Panc1 (cell line): ENCODE data around the gene ATP5F1E. TPM values are rescaled to one million over a fixed set of nuclear protein-coding genes. Genes with fewer than 3 reads are reported as not detected.
A peak's percentile ranks its signal among the peaks of the same experiment; 100 is the strongest.

ENCODE experiments used
- ATAC-seq: fragments of 200-7000 bp; cut with Tn5 transposase; 2 replicates; pipeline ENCODE4 v1.9.1; 2020; ENCODE audit warnings: mild to moderate bottlenecking, moderate library complexity
- BruUV-seq: library from RNA; stranded (reverse); fragments of 400-500 nt; replicated peaks from 2 replicates; lab custom pipeline; 2021; lab: Mats Ljungman, UMichigan
- CTCF ChIA-PET: fragments of 300-600 bp; sonication (Branson Sonifier 250); formaldehyde crosslinking; loops from one replicate; lab custom pipeline; 2022; ENCODE audit warnings: antibody characterized with exemption; lab: Charles Lee
- POLR2A ChIA-PET: fragments of 300-600 bp; sonication (Branson Sonifier 250); formaldehyde crosslinking; loops from one replicate; lab custom pipeline; 2022; ENCODE audit warnings: antibody characterized with exemption; lab: Charles Lee
- DNase-seq: peaks from one replicate; pipeline ENCODE4 v3.0.0-alpha.2; 2010; ENCODE audit warnings: low read depth, low spot score
- H3K27ac ChIP-seq: 2 replicates; pipeline ENCODE4 v1.5.1; 2011; ENCODE audit warnings: mild to moderate bottlenecking, low read length, inconsistent platforms
- H3K27me3 ChIP-seq: fragments of 200-500 bp; sonication (Bioruptor generic); 2 replicates; pipeline ENCODE4 v1.6.0; 2014; ENCODE audit warnings: low read length, inconsistent platforms; ENCODE audit not compliant: control insufficient read depth, insufficient read depth
- H3K36me3 ChIP-seq: fragments of 200-500 bp; sonication (Bioruptor generic); 2 replicates; pipeline ENCODE4 v1.5.1; 2014; ENCODE audit warnings: inconsistent platforms, mild to moderate bottlenecking, low read length, moderate library complexity; ENCODE audit not compliant: control insufficient read depth, insufficient read depth
- H3K4me1 ChIP-seq: 2 replicates; pipeline ENCODE4 v1.5.1; 2011; ENCODE audit warnings: inconsistent platforms, mild to moderate bottlenecking, low read length, moderate library complexity; ENCODE audit not compliant: control insufficient read depth, insufficient read depth
- H3K4me3 ChIP-seq, 2 experiments: 2 replicates each; pipeline ENCODE4 v1.5.1; 2011 to 2012; ENCODE audit warnings: low read depth in 2 of 2, low read length in 2 of 2, mild to moderate bottlenecking in 2 of 2, inconsistent platforms in 1 of 2, moderate library complexity in 1 of 2
- H3K9me3 ChIP-seq: fragments of 200-500 bp; sonication (Bioruptor generic); 2 replicates; pipeline ENCODE4 v1.5.1; 2014; ENCODE audit warnings: low read depth, mild to moderate bottlenecking, inconsistent platforms, low read length, moderate library complexity; ENCODE audit not compliant: control insufficient read depth, insufficient read depth
- POLR2AphosphoS5 ChIP-seq: IDR thresholded peaks from 2 replicates; pipeline ENCODE4 v1.6.1; 2012; ENCODE audit warnings: mild to moderate bottlenecking, low read depth, low read length, moderate library complexity
- SIN3A ChIP-seq: IDR thresholded peaks from 2 replicates; pipeline ENCODE4 v1.6.1; 2012; ENCODE audit warnings: low read depth, mild to moderate bottlenecking, low read length, moderate library complexity, borderline replicate concordance; ENCODE audit not compliant: insufficient read depth
- TCF7L2 ChIP-seq: IDR thresholded peaks from 2 replicates; pipeline ENCODE4 v1.6.1; 2011; ENCODE audit warnings: mild to moderate bottlenecking, low read depth, low read length, inconsistent platforms
- in situ Hi-C: cut with HindIII; loops from 2 replicates; pipeline ENCODE4 v1.10.0; 2016; ENCODE audit warnings: low sequenced_read_pairs, low pct_unique_long_range_greater_than_20kb
- intact Hi-C: fragments of 100-400 bp; cut with micrococcal nuclease; formaldehyde crosslinking; loops from one replicate; pipeline ENCODE4 v1.10.0; 2022; ENCODE audit not compliant: unreplicated experiment
- total RNA-seq: library from RNA; stranded (reverse); gene quantifications from one replicate; pipeline ENCODE4 v1.2.1, GENCODE V29; 2021; ENCODE audit not compliant: unreplicated experiment
- TF ChIP-seq, protein P1 (sequence below), 2 experiments: IDR thresholded peaks; 2 replicates each; pipeline ENCODE4 v1.6.1; 2011 to 2012; ENCODE audit warnings: low read depth in 2 of 2, control low read depth in 1 of 2, low read length in 1 of 2, mild to moderate bottlenecking in 1 of 2, moderate library complexity in 1 of 2; ENCODE audit not compliant: insufficient read depth in 1 of 2
- TF ChIP-seq, protein P2 (sequence below): fragments of 450-650 bp; IDR thresholded peaks from 2 replicates; pipeline ENCODE4 v1.5.1; 2017; ENCODE audit warnings: mild to moderate bottlenecking

The ATP5F1E gene
- total RNA-seq, 1 experiment from 2014 or later: 90.6 TPM

DNA sequence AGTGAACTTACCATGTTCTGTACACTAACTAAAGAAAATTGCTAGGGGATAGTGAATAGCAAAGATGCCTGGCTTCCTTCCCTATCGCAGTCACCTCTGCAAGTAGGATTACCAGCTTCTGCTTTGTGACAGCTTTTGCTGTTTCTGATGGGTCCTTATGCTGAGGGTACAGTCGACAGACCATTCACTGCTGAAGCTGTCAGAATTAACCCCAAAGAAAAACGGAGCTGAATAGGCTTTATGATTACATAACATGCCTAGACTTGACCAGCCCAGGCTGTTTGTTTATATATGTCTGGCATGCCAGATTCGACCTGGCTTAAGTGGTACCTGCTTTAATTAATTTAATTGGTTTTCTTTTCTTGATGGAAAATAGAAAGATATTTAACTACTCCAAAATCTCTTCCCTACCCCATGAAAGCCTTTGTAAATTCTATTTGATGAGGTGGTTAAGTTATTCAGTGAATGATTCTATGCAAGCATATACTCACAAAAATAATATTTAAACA is 32.1 kb upstream of the ATP5F1E start:
- H3K4me1 ChIP-seq: peaks cover 6% of the 10 kb centered on the region; the same call in 1 of the 2 replicates
- H3K27me3 ChIP-seq: peaks cover 22% of the 10 kb centered on the region
- BruUV-seq: no TSS peak
- in situ Hi-C loops (no loop called here), intact Hi-C loops (no loop called here)
- no peaks in the 10 kb centered on the region for H3K9me3 ChIP-seq
- POLR2A ChIA-PET: no interaction called here
- CTCF ChIA-PET: interaction anchor here (0.6 kb wide), 1 partner anchor 185 kb away, joined by 3 read pairs; no protein-coding TSS in a partner anchor
- TF ChIP-seq TCF7L2: no peak
- TF ChIP-seq, protein P1, sequence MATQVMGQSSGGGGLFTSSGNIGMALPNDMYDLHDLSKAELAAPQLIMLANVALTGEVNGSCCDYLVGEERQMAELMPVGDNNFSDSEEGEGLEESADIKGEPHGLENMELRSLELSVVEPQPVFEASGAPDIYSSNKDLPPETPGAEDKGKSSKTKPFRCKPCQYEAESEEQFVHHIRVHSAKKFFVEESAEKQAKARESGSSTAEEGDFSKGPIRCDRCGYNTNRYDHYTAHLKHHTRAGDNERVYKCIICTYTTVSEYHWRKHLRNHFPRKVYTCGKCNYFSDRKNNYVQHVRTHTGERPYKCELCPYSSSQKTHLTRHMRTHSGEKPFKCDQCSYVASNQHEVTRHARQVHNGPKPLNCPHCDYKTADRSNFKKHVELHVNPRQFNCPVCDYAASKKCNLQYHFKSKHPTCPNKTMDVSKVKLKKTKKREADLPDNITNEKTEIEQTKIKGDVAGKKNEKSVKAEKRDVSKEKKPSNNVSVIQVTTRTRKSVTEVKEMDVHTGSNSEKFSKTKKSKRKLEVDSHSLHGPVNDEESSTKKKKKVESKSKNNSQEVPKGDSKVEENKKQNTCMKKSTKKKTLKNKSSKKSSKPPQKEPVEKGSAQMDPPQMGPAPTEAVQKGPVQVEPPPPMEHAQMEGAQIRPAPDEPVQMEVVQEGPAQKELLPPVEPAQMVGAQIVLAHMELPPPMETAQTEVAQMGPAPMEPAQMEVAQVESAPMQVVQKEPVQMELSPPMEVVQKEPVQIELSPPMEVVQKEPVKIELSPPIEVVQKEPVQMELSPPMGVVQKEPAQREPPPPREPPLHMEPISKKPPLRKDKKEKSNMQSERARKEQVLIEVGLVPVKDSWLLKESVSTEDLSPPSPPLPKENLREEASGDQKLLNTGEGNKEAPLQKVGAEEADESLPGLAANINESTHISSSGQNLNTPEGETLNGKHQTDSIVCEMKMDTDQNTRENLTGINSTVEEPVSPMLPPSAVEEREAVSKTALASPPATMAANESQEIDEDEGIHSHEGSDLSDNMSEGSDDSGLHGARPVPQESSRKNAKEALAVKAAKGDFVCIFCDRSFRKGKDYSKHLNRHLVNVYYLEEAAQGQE (IDR thresholded peaks at IDR 0.05; ENCODE audit: insufficient read depth in 1 of 2, low read depth in 2 of 2, low read length in 1 of 2): no peak
- no peak for TF ChIP-seq SIN3A
- TF ChIP-seq, protein P2, sequence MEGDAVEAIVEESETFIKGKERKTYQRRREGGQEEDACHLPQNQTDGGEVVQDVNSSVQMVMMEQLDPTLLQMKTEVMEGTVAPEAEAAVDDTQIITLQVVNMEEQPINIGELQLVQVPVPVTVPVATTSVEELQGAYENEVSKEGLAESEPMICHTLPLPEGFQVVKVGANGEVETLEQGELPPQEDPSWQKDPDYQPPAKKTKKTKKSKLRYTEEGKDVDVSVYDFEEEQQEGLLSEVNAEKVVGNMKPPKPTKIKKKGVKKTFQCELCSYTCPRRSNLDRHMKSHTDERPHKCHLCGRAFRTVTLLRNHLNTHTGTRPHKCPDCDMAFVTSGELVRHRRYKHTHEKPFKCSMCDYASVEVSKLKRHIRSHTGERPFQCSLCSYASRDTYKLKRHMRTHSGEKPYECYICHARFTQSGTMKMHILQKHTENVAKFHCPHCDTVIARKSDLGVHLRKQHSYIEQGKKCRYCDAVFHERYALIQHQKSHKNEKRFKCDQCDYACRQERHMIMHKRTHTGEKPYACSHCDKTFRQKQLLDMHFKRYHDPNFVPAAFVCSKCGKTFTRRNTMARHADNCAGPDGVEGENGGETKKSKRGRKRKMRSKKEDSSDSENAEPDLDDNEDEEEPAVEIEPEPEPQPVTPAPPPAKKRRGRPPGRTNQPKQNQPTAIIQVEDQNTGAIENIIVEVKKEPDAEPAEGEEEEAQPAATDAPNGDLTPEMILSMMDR: no peak
- TF ChIP-seq POLR2AphosphoS5: no peak
- no peak for DNase-seq
- H3K27ac ChIP-seq: no peak overlapping the region
- H3K36me3 ChIP-seq: no peaks in the 10 kb centered on the region
- no peak overlapping the region for H3K4me3 ChIP-seq
- ATAC-seq: no peak

DNA sequence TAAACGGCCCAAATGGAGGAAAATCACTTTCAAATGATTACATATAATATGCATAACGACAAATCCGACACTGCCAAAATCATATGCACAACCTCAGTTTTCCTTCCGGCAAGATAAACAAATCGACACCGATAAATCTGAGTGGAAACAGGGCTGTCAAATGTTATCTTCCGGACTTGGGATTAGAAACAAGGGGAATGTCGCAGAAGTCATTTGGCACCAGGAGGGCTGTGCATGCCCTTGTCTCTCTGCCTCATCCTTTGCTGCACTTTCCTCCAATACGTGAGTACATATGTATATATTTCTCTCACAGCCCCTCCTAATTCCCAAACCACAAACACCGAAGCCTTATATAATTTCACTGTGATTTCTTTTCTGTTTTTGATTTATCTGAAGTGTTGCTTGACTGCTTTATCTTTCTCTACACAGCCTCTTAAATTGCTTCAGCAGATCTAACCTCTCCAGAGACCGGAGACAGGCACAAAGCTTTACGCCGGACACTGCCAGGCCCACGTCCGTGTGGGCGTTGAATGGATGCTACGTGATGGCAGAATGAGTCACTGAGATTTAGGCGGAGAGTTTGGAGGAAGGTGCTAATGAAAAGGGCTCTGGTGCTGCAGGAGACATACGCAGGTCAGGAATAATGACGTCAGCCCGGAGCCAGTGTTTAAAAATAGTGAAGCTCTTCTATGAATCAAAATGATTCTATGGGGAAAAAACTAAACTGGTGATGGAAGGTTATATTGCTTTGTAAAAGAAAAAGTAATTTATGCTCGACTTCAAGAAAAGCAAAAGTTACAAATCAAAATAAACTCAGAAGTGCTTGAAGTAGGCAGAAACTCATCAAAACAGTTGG is 31.5 kb upstream of the ATP5F1E start:
- Histone ChIP-seq H3K9me3 (no peaks in the 10 kb centered on the region), H3K4me1 (peaks cover 6% of the 10 kb centered on the region; the same call in 1 of the 2 replicates), H3K27me3 (peaks cover 20% of the 10 kb centered on the region), H3K4me3 (0 out of 4 replicates have a peak overlapping the region, but pooled peaks of 1 of the 2 experiments have one; percentile 17), H3K27ac (no peak overlapping the region), H3K36me3 (no peaks in the 10 kb centered on the region; the same call in 1 of the 2 replicates)
- in situ Hi-C loops (no loop called here), intact Hi-C loops (no loop called here)
- TF ChIP-seq, protein P2: no peak
- TF ChIP-seq, protein P1 (IDR thresholded peaks at IDR 0.05; ENCODE audit: insufficient read depth in 1 of 2, low read depth in 2 of 2, low read length in 1 of 2): no peak
- no peak for TF ChIP-seq TCF7L2
- TF ChIP-seq POLR2AphosphoS5: no peak
- ATAC-seq: peak; percentile 68; the same call in 1 of the 2 replicates
- CTCF ChIA-PET: interaction anchor here (0.6 kb wide), 1 partner anchor 186 kb away, joined by 3 read pairs; no protein-coding TSS in a partner anchor
- DNase-seq: no peak
- POLR2A ChIA-PET: no interaction called here
- BruUV-seq: no TSS peak
